Measurements from ENCODE around the gene GAN.

Gene GAN

GRCh38 chr16:81431554-81432353 lies 117.0 kb downstream of the GAN start:
- DNase-seq (ENCODE audit: low read depth) = no peak

- no peak for DNase-seq (ENCODE audit: low read depth)
Observed at GRCh38 chr16:81432937-81433557, 118.3 kb downstream of the GAN start.

GRCh38 chr16:81435103-81435502 lies 120.3 kb downstream of the GAN start:
- no peak for DNase-seq (ENCODE audit: low read depth)

- no peak for DNase-seq (ENCODE audit: low read depth)
Observed at GRCh38 chr16:81435567-81435966, 120.8 kb downstream of the GAN start.

- DNase-seq (ENCODE audit: low read depth) = no peak
Observed at GRCh38 chr16:81436386-81436785, 121.6 kb downstream of the GAN start.

- DNase-seq (ENCODE audit: low read depth) = no peak
Observed at GRCh38 chr16:81437865-81438264, 123.1 kb downstream of the GAN start.

Measured in stimulated activated CD8-positive, alpha-beta memory T cell treated with anti-CD3 and anti-CD28 coated beads, Interleukin-12 subunit alpha, Interleukin-12 subunit beta, amount 100 ng/mL, for 1 hour (primary cell).